ENCODE data around the gene LMNB1. TPM values are rescaled to one million over a fixed set of nuclear protein-coding genes. Genes with fewer than 3 reads are reported as not detected.

LMNB1 gene
- total and polyA plus RNA-seq, 12 donors, result 0.78 to 14.7 (median 1.4) TPM

DNA sequence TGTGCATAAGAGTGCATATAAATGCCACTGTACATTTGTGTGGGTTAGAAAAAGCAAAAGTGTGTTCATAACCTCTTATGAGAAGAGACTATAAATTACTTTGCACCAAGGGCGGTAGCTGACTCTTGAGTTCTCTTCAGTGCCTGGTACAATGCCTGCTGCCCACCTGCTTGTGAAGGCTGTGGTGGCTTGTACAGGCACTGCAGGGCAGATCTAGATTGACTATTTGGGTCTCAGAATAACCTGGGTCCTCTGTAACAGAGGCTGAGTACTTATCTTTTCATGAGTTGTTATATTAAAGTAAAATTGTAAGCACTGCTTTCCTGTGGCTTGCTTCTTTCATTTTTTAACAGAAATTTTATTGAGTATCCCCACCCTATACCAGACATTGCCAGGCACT, 22.8 kb downstream of the LMNB1 start:
- DNase-seq (no peak), ATAC-seq (no peak)
- H3K4me3 ChIP-seq, result no peak overlapping the region
- intact Hi-C loops (cut with DNase I), result loop anchor here in 1 of 10 donors (5.0 kb wide), 1 partner anchor 122 kb away; no protein-coding TSS in a partner anchor
- no peaks in the 10 kb centered on the region for H3K27me3 ChIP-seq
- peaks cover 0 to 14% (median 0%) of the 10 kb centered on the region in 9 donors for H3K4me1 ChIP-seq
- 81 to 90% methylated on average over 1 of the region's 1 CpG for WGBS, 2 donors
- no peak for TF ChIP-seq CTCF (IDR thresholded peaks at IDR 0.05)
- H3K36me3 ChIP-seq, result peaks cover 0 to under 1% (median 0%) of the 10 kb centered on the region in 9 donors
- H3K9me3 ChIP-seq, result no peaks in the 10 kb centered on the region
- peak overlapping the region in 1 of 10 donors; percentile 44 for H3K27ac ChIP-seq

- intact Hi-C loops (cut with DNase I), result loop anchor here in 1 of 10 donors (5.0 kb wide), 1 partner anchor 124 kb away; no protein-coding TSS in a partner anchor
- WGBS, 2 donors, result 87 to 91% methylated on average over 4 of the region's 4 CpGs
- no peak overlapping the region for H3K27ac ChIP-seq
- no peak for ATAC-seq
- no peaks in the 10 kb centered on the region for H3K9me3 ChIP-seq
- H3K36me3 ChIP-seq, result peaks cover 0 to 17% (median 0%) of the 10 kb centered on the region in 9 donors
- no peak for TF ChIP-seq CTCF (IDR thresholded peaks at IDR 0.05)
- H3K27me3 ChIP-seq, result no peaks in the 10 kb centered on the region
- no peak overlapping the region for H3K4me3 ChIP-seq
- no peak for DNase-seq
- peaks cover 0 to 16% (median 0%) of the 10 kb centered on the region in 9 donors for H3K4me1 ChIP-seq
Observed at GRCh38 chr5:126801174-126801991, 24.4 kb downstream of the LMNB1 start.

GRCh38 chr5:126801992-126802294, 25.0 kb downstream of the LMNB1 start:
- Histone ChIP-seq H3K9me3 (no peaks in the 10 kb centered on the region), H3K4me3 (no peak overlapping the region), H3K27me3 (no peaks in the 10 kb centered on the region), H3K27ac (no peak overlapping the region), H3K36me3 (peaks cover 0 to 21% (median 0%) of the 10 kb centered on the region in 9 donors), H3K4me1 (peaks cover 0 to 16% (median 0%) of the 10 kb centered on the region in 9 donors)
- intact Hi-C loops (cut with DNase I), result loop anchor here in 1 of 10 donors (5.0 kb wide), 1 partner anchor 125 kb away; no protein-coding TSS in a partner anchor
- DNase-seq, result no peak
- 35% methylated on average over 1 of the region's 1 CpG for WGBS, 2 donors
- TF ChIP-seq CTCF (IDR thresholded peaks at IDR 0.05), result peak in 7 of 9 donors; percentile 13 to 54 (median 51)
- ATAC-seq, result no peak

DNA sequence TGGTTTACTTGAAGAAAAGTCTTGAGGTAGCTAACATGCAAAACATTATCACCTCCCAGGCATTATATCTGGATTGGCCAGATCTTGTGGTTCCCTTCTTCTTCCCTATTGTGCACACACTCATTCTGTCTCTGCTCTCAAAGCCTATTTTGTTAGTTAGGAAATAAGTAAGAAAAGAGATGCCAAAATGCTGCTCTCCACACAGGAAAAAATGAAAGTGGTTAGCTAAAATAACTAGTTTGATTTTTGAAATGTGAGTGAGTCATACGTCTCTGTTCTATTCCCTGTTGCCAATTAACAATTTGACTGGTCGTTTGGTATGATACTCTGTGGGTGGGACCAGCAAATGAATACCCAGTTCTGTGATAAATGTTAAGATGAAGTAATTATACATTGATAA, 28.1 kb downstream of the LMNB1 start:
- H3K4me1 ChIP-seq, result peaks cover 0 to 34% (median 0%) of the 10 kb centered on the region in 9 donors
- H3K4me3 ChIP-seq, result no peak overlapping the region
- ATAC-seq, result no peak
- WGBS, 2 donors, result 58 to 59% methylated on average over 2 of the region's 2 CpGs
- intact Hi-C loops (cut with DNase I), result no loop called here
- no peak for DNase-seq
- no peaks in the 10 kb centered on the region for H3K9me3 ChIP-seq
- H3K27me3 ChIP-seq, result no peaks in the 10 kb centered on the region
- TF ChIP-seq CTCF (IDR thresholded peaks at IDR 0.05), result no peak
- H3K36me3 ChIP-seq, result peaks cover 0 to 27% (median 0%) of the 10 kb centered on the region in 9 donors
- peak overlapping the region in 1 of 10 donors; percentile 3 for H3K27ac ChIP-seq
